ENCODE measurements around the gene PRSS48.

DNA sequence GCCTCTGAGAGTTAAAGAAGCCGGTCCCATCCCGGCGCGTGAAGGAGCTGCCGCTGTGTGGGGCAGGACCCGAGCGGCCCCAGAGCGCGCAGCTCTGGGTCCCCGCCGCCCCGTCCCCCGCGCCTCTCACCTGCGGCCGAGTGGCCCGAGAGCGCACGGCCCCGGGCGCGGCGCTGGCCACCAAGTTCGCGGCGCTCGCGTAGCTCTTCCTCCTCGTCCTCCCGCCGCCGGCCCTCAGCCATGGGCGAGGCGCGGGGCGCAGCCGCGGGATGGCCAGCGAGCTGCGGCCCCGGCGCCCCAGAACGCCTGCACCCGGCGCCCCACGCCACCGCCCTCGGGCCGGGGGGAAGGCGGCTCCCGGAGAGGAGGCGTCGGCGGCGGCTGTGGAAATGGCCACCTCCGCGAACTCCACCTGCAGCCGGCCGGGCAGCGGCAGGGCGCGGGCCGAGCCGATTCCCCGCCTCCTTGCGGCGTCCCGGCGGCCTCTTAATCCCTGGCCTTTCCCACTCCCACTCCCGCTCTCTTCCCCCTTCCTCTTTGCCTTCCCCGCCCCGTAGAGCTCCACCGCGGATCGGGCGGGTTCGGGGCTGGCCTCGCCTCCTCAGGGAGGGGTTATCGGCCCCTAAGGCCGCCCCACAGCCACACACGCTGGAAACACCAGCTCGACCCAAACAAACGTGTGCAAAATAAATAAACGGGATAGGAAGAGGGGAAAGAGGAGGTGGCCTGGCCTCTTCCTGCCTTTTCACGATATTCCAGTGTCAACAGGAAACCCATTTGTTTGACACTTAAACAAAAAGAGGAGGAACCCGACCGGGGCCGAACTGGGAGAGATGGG, 48.4 kb downstream of the PRSS48 start, which contains the start of gene SH3D19:
- TF ChIP-seq, protein P1, sequence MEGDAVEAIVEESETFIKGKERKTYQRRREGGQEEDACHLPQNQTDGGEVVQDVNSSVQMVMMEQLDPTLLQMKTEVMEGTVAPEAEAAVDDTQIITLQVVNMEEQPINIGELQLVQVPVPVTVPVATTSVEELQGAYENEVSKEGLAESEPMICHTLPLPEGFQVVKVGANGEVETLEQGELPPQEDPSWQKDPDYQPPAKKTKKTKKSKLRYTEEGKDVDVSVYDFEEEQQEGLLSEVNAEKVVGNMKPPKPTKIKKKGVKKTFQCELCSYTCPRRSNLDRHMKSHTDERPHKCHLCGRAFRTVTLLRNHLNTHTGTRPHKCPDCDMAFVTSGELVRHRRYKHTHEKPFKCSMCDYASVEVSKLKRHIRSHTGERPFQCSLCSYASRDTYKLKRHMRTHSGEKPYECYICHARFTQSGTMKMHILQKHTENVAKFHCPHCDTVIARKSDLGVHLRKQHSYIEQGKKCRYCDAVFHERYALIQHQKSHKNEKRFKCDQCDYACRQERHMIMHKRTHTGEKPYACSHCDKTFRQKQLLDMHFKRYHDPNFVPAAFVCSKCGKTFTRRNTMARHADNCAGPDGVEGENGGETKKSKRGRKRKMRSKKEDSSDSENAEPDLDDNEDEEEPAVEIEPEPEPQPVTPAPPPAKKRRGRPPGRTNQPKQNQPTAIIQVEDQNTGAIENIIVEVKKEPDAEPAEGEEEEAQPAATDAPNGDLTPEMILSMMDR (IDR thresholded peaks at IDR 0.05; ENCODE audit: low read length) = no peak
- no peak for TF ChIP-seq EZH2 (optimal IDR thresholded peaks at IDR 0.05; ENCODE audit: low read depth, low read length)
- TF ChIP-seq EZH2phosphoT487 (IDR thresholded peaks at IDR 0.05; ENCODE audit: low read length) = no peak

Measured in MM.1S (cell line).